Tibial artery (tissue), 4 donors: Measurements from ENCODE around the gene CINP.

Experiments used
- DNase-seq, 2 donors: peaks; one replicate each; pipeline ENCODE4 v3.0.0-alpha.2; 2019
- H3K27ac ChIP-seq, 2 donors: fragments of 200-600 bp; sonication (generic) in 1 of 2; 1 replicate in 1 of 2; 2 replicates in 1 of 2; pipeline ENCODE4 v1.5.1; 2018 to 2019; ENCODE audit warnings: mild to moderate bottlenecking in 1 of 2
- H3K27me3 ChIP-seq, 2 donors: fragments of 200-600 bp; sonication (generic) in 1 of 2; one replicate each; pipeline versions ENCODE4 v1.5.1 to v1.6.0; 2016 to 2019
- H3K36me3 ChIP-seq, 3 donors: fragments of 200-600 bp; sonication (generic) in 2 of 3; one replicate each; pipeline ENCODE4 v1.5.1; 2016 to 2019; ENCODE audit warnings: mild to moderate bottlenecking in 2 of 3
- H3K4me1 ChIP-seq, 4 donors: fragments of 200-600 bp; sonication (generic) in 2 of 4; 1 replicate in 3 of 4; 2 replicates in 1 of 4; pipeline ENCODE4 v1.5.1; 2016 to 2019
- H3K4me3 ChIP-seq, 2 donors: fragments of 200-600 bp; sonication (generic) in 1 of 2; 1 replicate in 1 of 2; 2 replicates in 1 of 2; pipeline ENCODE4 v1.5.1; 2018 to 2019; ENCODE audit warnings: mild to moderate bottlenecking in 2 of 2
- H3K9me3 ChIP-seq, 3 donors: fragments of 200-600 bp; sonication (generic) in 1 of 3; one replicate each; pipeline ENCODE4 v1.5.1; 2016 to 2019
- CTCF ChIP-seq, 2 experiments: fragments of 200-600 bp in 1 of 2; fragments of 450-650 bp in 1 of 2; IDR thresholded peaks; one replicate each; pipeline ENCODE4 v1.5.1; 2017 to 2019; ENCODE audit warnings: antibody characterized with exemption in 2 of 2, mild to moderate bottlenecking in 1 of 2, moderate library complexity in 1 of 2
- intact Hi-C: fragments of 100-400 bp; cut with DNase I; formaldehyde crosslinking; loops from one replicate; pipeline ENCODE4 v1.15.0; 2023; ENCODE audit warnings: low total_unique reads

The CINP gene

GRCh38 chr14:102394717-102395375 lies 32.2 kb upstream of the CINP start:
- Histone ChIP-seq H3K4me3 (no peak overlapping the region), H3K36me3 (peaks cover 3 to 21% (median 12%) of the 10 kb centered on the region in 3 donors), H3K9me3 (peaks cover 0 to 3% (median 0%) of the 10 kb centered on the region in 3 donors), H3K27ac (no peak overlapping the region), H3K4me1 (no peaks in the 10 kb centered on the region), H3K27me3 (no peaks in the 10 kb centered on the region)
- no peak for DNase-seq
- TF ChIP-seq CTCF (IDR thresholded peaks at IDR 0.05) = no peak
- intact Hi-C loops = no loop called here

GRCh38 chr14:102392506-102392905 lies 29.8 kb upstream of the CINP start:
- intact Hi-C loops = no loop called here
- Histone ChIP-seq H3K27ac (no peak overlapping the region), H3K4me3 (no peak overlapping the region), H3K27me3 (no peaks in the 10 kb centered on the region), H3K36me3 (peaks cover 3 to 19% (median 19%) of the 10 kb centered on the region in 3 donors), H3K4me1 (no peaks in the 10 kb centered on the region), H3K9me3 (no peaks in the 10 kb centered on the region)
- no peak for TF ChIP-seq CTCF (IDR thresholded peaks at IDR 0.05)
- DNase-seq = no peak

- intact Hi-C loops = no loop called here
These were observed 27.6 kb upstream of the CINP start for GRCh38 chr14:102390064-102390855.

GRCh38 chr14:102389246-102389645 lies 26.6 kb upstream of the CINP start:
- Histone ChIP-seq H3K27ac (no peak overlapping the region), H3K4me3 (no peak overlapping the region), H3K9me3 (no peaks in the 10 kb centered on the region), H3K36me3 (peaks cover 3 to 20% (median 12%) of the 10 kb centered on the region in 3 donors), H3K27me3 (no peaks in the 10 kb centered on the region), H3K4me1 (no peaks in the 10 kb centered on the region)
- no peak for DNase-seq
- intact Hi-C loops = no loop called here
- TF ChIP-seq CTCF (IDR thresholded peaks at IDR 0.05) = no peak

More at GRCh38 chr14:102390064-102390855, 27.6 kb upstream of the CINP start:
- Histone ChIP-seq H3K27ac (no peak overlapping the region), H3K27me3 (no peaks in the 10 kb centered on the region), H3K36me3 (peaks cover 3 to 19% (median 16%) of the 10 kb centered on the region in 3 donors), H3K9me3 (no peaks in the 10 kb centered on the region), H3K4me3 (no peak overlapping the region), H3K4me1 (no peaks in the 10 kb centered on the region)
- TF ChIP-seq CTCF (IDR thresholded peaks at IDR 0.05) = no peak
- DNase-seq = no peak

GRCh38 chr14:102387086-102387485 lies 24.4 kb upstream of the CINP start:
- Histone ChIP-seq H3K4me1 (no peaks in the 10 kb centered on the region), H3K4me3 (no peak overlapping the region), H3K27me3 (no peaks in the 10 kb centered on the region), H3K36me3 (peaks cover 3 to 25% (median 12%) of the 10 kb centered on the region in 3 donors), H3K27ac (no peak overlapping the region), H3K9me3 (no peaks in the 10 kb centered on the region)
- no peak for TF ChIP-seq CTCF (IDR thresholded peaks at IDR 0.05)
- DNase-seq = no peak
- intact Hi-C loops = no loop called here
